Activated CD4-positive, alpha-beta T cell treated with anti-CD3 and anti-CD28 coated beads, Interleukin-2, amount 50 U/mL, for 1 hour (primary cell): Measurements from ENCODE around the gene PLS1.
"Not testable (repeated sequence)": the region's sequence is repeated elsewhere in the genome, so short reads cannot be mapped to it uniquely, and the experiment has no call there.

Experiments
- DNase-seq: peaks from one replicate; pipeline ENCODE4 v3.0.0-alpha.2; 2020

Gene PLS1

DNA sequence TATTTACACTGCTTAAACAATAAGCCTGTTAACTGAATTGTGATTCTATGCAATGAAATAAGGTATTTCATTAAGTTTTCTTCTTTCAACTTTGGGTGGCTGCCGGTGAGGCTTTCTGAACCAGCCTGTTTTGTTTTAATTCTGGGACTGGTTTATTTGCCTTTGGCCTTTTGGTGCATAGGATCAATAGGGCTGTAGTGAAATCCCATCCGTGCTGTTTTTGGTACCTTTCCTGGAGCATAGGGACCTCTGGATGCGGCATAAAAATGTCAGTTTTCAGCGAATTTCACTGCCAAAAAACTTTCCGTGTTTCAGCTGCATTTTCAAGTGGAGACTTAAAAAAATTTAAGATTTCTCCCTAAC lies 514 bp downstream of the PLS1 start:
- no peak for DNase-seq

DNA sequence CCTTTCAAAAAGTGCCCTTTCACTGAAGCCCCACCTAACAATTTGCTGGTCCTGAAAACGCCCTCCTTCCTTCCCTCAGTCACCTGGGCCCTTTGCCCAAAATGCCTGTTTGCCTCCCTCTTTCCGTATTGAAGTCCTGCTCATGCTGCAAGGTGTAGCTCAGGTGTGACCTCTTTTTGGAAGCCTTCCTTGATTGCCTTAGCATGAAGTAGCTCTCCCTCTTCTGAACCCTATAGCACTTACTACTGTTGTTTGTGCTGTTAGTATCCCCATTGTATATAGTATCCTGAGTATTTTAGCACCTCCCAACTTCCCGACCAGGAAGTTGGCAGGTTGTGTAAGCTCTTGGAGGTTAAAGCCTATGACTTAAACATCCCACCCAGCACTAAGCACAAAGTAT lies 1.7 kb downstream of the PLS1 start:
- DNase-seq = no peak

DNA sequence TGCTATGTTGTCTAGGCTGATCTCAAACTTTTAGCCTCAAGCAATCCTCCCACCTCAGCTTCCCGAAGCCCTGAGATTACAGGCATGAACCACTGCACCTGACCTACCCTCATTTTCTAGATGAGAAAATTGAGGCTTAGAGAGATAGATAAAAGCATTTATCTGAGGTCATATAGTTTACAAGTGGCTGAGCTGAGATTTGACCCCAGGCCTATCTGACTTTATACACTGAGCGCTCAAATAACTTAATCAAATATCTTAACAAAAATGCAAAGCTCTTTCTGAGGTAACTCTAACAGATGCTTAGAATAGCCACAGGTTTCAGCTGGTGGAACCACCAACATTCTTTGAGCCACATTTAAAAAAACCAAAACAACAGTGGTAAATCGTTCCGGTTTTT lies 5.5 kb downstream of the PLS1 start:
- DNase-seq = no peak

DNA sequence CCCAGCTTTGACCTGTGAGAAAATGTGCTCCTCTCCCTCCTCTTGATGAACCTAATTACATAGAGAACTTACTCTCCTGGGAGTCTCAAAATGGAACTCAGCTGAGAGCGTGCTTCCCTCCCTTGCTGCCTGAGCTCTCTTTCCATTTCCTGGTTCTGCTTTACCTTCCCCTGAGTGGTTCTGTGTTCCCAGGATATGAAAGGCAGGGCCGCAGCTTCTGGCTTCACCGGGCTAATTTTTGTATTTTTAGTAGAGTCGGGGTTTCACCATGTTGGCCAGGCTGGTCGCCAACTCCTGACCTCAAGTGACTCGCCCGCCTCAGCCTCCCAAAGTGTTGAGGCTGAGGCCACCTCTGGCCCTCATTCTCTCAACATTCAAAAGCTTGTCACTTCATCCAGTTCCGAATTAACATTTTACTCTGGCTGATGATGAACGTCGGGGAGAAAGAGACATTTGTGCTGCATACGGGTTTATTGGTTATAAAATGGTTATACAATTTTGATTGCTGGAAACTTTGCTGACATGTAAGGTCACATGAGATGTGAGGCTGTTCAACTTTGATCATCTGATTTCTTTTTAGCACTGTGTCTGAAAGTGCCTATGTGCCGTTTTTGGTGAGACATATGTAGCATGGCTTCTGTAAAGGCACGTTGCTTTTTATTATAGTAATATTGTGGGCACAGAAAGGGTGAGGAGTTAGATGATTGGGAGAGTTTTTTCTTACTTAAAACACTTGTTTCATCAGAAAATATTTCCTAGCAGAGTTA lies 6.6 kb downstream of the PLS1 start:
- no peak for DNase-seq

DNA sequence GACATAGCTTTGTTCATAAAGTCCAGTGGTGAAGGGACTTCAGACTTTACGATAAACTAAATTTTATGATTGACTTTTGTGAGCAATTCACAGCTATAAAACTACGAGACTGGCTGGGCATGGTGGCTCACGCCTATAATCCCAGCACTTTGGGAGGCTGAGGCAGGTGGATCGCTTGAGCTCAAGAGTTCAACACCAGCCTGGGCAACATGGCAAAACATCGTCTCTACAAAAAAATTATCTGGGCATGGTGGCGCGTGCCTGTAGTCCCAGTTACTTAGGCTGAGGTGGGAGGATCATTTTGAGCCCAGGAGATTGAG lies 7.2 kb downstream of the PLS1 start:
- DNase-seq = not testable (repeated sequence)

DNA sequence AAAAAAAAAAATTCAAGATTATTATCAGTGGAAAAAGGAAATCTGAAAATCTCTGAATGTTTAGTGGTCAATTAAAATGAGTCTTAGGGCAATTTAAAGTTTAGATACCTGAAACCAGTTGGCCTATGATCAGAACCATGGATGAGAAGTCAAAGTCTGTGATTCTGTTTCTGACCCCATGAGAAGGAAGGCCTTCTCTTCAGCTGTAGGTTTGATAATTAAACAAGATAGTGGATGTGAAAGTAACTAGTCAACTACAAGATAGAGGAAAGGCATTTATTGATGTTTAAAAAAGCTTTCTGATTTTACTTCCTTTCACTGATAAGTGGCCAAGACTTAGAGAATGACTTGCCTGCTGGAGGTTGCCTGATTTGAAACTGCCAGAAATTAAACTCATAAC lies 8.7 kb downstream of the PLS1 start:
- no peak for DNase-seq

DNA sequence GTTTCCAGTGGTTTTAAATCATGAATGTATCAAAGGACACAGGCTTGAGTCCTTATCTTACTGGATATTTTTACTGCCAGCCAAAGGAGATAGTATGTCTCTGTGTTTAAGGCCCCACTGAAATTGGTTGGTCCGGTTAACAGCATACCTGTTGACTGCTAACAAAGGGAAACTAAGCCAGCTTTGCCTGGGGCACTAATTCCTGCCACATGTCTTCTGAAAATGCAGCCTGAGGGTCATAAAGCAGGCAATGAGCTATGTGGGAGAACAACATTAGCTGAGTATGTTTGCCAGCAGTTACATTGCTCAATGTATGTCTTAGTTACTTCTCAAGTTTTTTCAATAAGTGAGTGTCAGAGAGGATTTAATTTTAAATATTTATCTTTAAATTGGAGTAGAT lies 12.4 kb downstream of the PLS1 start:
- no peak for DNase-seq

DNA sequence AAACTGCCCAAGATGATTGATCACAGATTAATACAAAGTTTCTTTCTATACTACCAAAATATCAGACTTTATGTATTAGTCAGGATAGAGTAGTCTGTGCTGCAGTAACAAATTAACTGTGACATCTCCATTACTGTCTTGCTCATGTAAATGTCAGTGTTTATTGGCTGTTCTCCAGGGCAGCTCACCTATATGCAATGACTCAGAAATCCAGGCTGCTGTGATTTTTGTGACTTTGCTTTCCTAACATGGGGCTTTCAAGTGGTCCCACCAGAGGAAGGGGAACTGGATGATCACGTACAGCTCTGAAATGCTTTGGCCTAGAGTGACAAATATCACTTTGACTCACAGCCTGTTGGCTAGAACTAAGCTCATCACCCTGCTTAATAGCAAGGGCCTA lies 12.9 kb downstream of the PLS1 start:
- DNase-seq = no peak

DNA sequence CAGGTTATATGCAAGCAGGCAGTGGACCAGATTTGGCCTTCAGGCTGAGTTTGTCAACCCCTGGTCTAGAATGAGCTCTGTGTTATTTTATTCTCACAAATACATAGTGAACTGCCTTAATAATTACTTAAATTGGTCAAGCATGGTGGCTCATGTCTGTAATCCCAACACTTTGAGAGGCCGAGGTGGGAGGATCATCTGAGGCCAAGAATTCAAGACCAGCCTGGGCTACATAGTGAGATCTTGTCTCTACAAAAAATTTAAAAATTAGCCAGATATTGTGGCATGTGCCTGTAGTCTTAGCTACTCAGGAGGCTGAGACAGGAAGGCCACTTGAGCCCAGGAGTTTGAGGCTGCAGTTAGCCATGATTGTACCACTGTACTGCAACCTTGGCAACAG lies 15.0 kb downstream of the PLS1 start:
- no peak for DNase-seq

DNA sequence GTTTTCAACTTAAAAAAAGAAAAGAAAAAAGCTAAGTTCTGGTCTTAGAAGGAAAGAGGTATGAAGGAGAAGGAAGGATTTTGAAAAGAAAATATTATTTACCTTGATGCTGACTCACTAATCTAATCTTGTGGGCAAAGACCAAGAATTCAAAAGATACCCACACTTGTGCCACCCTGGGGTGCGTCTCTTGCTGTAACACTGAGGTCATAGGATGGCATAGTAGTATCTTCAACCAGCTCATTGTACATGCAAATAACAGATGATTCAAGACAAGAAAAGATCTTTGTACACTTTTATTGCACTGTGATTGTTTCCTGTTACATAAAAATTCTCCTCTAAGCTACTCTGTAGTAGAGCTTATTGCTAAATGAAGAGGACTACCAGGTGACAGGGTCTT lies 17.3 kb downstream of the PLS1 start:
- no peak for DNase-seq

DNA sequence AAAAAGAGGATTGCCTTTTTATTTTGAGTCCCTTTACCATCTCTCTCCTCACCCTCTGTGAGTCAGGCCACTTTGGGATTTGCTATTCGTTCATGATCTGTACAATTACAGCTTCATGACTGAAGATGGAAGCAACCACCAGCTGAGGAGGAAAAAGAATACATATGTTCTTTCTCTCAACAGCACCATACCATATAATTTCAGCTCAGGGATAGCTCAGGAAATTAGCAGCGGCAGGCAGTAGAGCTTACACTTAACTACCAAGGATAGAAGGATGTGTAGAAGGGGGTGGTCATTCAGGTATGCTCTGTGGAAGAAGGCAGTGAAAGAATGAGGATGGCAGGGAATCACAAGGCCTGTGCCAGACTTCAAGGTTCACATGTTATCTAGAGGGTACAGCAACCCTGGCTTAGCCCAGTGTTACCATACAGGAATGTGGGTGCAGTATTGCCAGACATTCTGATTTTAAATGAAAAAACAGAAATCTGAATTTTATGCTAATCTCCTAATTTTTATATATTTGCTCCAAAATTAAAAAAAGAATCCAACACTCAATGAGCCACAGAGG lies 17.9 kb downstream of the PLS1 start:
- DNase-seq = no peak

DNA sequence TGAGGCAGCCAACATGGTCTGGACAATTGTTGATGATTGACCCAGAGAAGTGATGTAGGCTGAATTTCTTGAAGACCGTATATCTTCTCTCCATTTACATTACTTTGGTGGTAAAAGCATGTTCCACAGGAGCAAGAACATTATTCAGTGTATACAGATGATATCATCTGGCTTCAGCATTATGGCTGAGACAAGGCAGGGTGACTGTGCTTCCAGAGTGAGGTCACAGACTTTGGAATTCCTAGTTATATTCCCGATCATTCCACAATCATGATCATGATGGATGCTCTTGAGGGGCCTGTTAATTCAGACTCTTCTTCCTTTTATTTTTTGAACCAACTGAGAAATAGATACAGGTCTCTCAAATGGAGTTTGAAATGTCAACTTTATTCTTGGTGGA lies 19.0 kb downstream of the PLS1 start:
- DNase-seq = no peak

DNA sequence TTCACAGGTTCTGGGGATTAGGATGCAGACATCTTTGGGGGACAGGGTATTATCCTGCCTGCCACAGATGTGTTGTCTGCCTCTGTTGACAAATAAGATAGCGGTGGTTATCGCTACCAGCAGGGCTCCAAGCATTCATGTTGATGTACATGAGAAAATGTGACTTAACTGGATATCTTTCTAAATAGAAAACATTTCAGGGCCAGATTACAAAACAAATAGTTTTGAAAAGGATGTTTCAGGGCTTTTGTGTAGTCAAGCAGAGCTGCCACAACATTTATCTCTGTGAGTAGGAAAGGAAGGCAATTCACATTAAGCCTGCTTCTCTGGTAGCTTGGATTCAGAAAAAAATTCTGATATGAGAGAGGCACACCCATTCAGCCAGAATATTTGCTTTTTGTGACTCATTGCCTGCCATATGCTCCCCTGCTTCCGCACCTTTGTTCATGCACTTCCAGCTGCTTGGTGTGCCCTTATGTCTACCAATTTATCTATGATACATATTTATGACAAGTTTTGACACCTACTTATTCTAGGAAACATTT lies 22.8 kb downstream of the PLS1 start:
- no peak for DNase-seq

DNA sequence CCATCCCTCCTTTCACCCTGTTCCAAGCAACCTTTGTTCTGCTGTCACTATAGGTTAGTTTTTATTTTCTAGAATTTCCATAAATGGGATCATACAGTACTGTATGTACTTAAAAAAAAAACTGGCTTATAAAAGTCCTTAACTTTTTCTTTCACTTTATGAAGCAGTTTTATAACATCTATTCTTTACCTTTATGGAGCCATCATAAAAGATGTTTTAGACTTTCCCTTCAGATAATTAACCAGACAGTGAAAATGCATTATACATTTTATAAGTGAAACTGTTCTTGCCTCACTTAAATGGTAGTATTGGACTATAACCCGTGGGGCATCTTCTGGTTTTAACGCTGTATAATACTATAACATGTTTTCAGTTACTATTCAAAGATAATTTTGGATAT lies 26.2 kb downstream of the PLS1 start:
- DNase-seq = no peak

DNA sequence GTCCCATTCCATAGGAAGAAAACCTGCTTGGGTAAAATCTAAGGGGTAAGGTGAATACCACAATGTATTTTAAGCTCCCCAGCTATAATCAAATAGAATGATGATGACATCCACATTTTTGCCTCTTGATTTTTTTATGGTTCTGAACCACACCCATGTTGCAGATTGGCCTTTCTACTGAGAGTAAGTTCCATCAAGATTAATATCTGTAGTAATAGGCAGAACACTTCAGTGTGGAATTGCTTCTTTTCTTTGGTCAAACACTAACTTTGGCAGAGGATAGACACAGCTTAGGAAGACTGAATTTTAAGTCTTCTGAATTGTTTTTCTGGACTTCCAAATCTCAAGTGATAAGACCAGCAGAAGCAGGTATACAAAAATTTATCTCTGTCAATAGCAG lies 27.0 kb downstream of the PLS1 start:
- no peak for DNase-seq

DNA sequence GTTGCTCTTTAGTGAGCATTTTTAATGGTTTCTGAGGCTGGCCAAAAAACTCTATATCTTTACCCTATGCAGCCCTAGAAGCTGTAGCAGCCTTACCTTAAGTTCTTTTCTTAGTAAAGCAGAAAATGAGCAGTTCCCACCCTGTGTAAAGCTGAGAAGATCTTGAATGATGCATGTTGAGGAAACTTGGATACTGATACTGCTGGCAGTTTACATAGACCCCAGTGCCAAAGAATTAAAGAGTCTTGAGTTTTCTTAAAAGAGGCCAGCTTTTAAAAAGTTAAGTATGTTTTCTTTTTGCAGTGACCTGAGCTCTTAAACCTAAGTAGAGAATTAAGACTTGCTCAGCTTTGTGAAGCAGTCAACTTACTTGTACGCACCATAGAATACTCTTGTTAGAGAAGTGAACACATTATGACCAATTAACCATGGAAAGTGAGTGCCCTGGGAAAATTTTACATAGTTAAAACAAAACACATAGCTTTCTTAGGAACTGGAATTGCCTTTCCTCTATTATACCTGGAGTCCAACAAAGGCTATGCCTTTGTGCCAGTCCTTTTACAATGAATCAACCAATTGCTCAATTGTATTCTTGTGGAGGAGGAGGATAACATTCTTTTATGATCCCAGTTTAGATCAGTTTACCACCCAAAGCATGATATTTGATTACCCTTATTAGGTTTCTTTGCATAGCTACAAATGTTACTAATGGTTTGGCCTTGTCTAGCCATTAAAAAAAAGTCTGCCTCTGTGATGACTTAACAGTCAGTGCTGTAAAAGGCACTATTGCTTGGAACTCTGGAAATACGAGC lies 28.4 kb downstream of the PLS1 start:
- DNase-seq = no peak

DNA sequence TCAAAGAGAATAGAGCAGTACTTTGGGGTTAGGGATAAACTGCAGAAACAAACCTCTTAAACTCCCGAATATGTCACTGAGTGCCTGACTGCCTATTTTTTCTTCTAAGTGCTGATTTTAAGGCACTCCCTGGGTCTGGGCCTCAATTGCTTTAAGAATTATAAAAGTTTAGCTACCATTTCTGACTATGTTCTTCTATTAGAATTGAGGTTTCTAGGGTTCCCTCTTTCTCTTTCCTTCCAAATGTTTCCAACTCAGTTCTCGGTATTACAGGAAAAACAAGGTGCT lies 28.9 kb downstream of the PLS1 start:
- DNase-seq = no peak

DNA sequence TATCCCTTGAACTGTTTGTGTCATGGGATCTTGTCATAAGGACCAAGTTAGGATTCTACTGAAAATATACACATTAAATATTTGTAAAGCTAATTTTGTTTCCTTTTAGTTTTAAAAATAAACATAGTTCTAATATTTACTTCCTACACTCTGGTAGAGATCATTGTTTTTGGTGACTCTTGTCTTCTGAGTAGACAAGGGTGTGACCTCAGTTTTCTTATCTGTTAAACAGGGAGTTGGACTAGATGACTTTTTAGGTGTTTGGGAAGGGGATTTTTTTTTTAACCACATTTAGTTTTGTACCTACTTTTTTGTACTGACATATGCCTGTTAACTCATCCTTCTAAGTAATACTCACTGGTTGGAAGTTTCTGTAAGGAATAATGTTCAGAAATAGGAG lies 30.8 kb downstream of the PLS1 start:
- no peak for DNase-seq

DNA sequence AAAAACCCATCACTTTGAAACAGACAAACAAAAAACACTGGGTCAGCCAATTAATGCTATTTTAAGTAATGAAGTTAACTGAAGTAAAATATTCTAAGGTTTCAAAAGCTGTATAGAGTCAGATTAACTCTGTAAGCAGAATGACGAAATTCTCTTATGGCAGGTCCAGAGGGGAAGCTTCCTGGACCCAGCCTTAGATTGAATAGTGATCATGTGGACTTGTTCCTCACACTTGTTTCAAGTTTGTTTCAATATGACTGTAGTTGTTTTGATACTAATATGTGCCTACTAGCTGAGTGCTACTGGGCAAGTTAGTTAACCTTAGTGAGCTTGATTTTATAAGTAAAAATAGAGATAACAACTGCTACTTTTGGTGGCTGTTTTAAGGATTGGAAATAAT lies 32.6 kb downstream of the PLS1 start:
- DNase-seq = no peak

DNA sequence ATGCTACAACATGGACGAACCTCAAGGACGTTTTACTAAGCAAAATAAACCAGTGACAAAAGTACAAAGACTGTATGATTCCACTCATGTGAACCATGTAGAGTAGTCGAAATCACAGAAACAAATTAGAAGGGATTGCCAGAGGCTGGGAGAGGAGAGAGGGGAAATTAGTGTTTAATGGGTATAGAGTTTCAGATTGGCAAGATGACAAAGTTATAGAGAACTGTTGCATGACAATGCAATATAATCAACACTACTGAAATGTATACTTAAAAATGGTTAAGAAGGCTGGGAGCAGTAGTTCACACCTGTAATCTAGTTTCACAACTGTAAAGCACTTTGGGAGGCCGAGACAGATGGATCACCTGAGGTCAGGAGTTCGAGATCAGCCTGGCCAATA lies 36.9 kb downstream of the PLS1 start:
- no peak for DNase-seq

DNA sequence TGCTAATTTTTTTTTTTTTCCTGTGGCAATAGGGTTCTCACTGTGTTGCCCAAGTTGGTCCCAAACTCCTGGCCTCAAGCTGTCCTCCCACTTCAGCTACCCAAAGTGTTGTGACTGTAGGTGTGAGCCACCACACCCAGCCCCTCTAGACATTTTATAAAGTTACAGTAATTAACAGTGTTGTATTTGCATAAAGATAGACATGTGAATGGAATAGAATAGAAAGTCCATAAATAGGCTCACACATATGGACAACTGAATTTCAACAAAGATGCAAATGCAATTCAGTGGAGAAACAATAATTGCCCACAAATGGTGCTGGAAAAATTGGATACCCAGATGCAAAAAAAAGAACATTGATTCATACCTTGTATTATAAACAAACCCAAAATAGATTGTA lies 39.9 kb downstream of the PLS1 start:
- DNase-seq = no peak

DNA sequence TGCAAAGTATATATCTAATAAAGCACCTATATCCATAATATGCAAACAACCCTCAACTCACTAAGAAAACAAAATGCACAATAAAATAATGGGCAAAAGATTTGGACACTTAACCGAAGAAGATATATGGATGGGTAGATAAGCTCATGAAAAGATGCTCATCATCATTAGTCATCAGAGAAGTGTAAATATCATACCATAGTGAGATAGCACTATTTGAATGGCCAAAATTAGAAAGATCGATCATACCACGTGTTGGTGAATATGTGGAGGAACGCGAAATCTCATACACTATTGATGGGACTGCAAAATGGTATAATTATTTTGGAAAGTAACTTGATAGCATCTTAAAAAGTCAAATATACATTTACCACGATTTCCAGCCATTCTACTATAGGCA lies 40.5 kb downstream of the PLS1 start:
- DNase-seq = no peak

DNA sequence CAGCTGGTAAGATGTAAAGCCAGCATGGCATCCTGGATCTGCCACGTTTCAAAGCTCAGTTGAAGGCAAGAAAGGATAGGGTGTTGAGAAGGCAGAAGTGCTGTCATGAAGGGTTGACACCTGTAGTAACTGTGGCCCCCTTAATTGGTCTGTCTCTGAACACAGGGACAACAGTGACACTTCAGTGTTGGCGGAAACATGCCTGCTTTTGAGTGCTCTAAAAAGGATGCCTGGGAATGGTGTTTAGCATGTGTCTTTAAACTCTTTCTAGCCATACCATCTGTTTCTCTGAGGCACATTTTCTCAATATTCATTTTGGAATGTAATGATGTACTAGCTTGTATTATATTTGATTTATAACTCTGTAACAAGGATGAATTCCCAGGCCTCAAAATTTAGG lies 42.1 kb downstream of the PLS1 start:
- no peak for DNase-seq

DNA sequence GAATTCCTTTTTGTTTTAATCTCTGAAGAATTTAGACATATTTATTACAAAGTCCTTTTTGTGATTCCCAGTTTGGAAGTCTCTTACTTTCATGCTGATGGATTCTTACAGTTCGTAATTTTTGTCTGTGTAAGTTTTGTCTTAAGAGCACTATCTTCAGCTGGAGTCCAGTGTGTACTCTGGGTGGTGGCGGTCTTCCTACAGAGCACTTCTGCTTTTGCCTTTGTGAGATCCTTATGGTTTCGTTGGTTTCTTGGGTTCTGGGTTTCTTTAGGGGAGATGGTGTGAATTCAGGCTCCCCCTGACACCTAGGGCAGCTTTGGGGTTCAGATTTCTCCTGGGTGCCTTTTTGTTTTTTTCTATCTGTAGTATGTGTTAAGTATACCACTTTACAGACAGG lies 45.3 kb downstream of the PLS1 start:
- DNase-seq = no peak

DNA sequence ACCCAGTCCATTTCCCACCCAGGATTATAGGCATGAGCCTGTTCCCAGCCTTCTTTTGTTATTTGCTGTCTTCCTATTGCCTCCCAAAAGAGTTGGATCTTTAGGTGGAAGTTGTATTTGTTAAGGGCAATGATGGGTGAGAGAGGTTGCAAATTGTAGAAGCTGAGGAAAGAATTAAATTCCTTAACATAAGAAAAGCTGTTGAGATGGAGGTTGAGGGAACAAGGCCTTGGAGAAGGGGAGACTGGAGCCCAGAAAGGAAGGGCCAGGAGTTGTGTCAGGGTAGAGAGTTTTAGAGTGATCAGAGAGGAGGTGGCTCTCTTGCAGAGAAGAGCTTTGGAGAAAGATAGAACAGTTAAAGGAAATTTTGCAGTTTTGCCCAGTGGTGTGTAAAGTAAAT lies 46.8 kb downstream of the PLS1 start:
- DNase-seq = no peak
